Measurements from ENCODE around the gene UTP3. TPM values are rescaled to one million over a fixed set of nuclear protein-coding genes. Genes with fewer than 3 reads are reported as not detected.

The UTP3 gene
- total RNA-seq, 1 experiment from 2014 or later = 33.7 TPM

- no peak for ATAC-seq
- H3K4me2 ChIP-seq (ENCODE audit: low read length) = no peak overlapping the region
- no peaks in the 10 kb centered on the region for H3K9me3 ChIP-seq (ENCODE audit: control insufficient read depth in 1 of 2, insufficient read depth in 1 of 2, low read depth in 1 of 2, low read length in 2 of 2)
- intact Hi-C loops (cut with micrococcal nuclease) = loop anchor here (10.0 kb wide), 1 partner anchor 526 kb away; no protein-coding TSS in a partner anchor
- no peak overlapping the region for H3K27ac ChIP-seq (ENCODE audit: low read depth, low read length)
- TF ChIP-seq CEBPB (IDR thresholded peaks at IDR 0.05; ENCODE audit: low read depth) (no peak), FOSL1 (IDR thresholded peaks at IDR 0.05; ENCODE audit: low read depth) (no peak), TCF7L2 (IDR thresholded peaks at IDR 0.05; ENCODE audit: borderline replicate concordance, extremely low read depth, insufficient read depth, insufficient read length) (no peak), POLR2AphosphoS5 (IDR thresholded peaks at IDR 0.05; ENCODE audit: low read depth, low read length) (no peak), EGR1 (IDR thresholded peaks at IDR 0.05; ENCODE audit: low read depth) (no peak), POLR2A (IDR thresholded peaks at IDR 0.05; ENCODE audit: borderline replicate concordance, extremely low read depth, insufficient read depth, insufficient read length) (no peak), SRF (IDR thresholded peaks at IDR 0.05; ENCODE audit: low read depth) (no peak), SIN3A (IDR thresholded peaks at IDR 0.05; ENCODE audit: low read depth) (no peak), ZBTB33 (IDR thresholded peaks at IDR 0.05; ENCODE audit: extremely low read depth, insufficient replicate concordance, low read length) (no peak), REST (IDR thresholded peaks at IDR 0.05; ENCODE audit: low read depth) (no peak), CTCF (IDR thresholded peaks at IDR 0.05 in 2 of 3, conservative IDR thresholded peaks at IDR 0.05 in 1 of 3; ENCODE audit: borderline replicate concordance in 1 of 3, insufficient read depth in 1 of 3, low read depth in 2 of 3, low read length in 2 of 3) (no peak), MAX (IDR thresholded peaks at IDR 0.05) (no peak), JUND (IDR thresholded peaks at IDR 0.05) (no peak), ZFX (IDR thresholded peaks at IDR 0.05) (no peak), EZH2phosphoT487 (IDR thresholded peaks at IDR 0.05; ENCODE audit: borderline replicate concordance) (no peak), ZNF274 (IDR thresholded peaks at IDR 0.05; ENCODE audit: low read depth, low read length) (no peak)
- DNase-seq (ENCODE audit: low read depth, low spot score) = no peak
- H3K4me3 ChIP-seq (replicated peaks in 1 of 2; ENCODE audit: low read depth in 1 of 2, low read length in 2 of 2) = no peak overlapping the region
- no peaks in the 10 kb centered on the region for H3K9me2 ChIP-seq (ENCODE audit: insufficient read depth)
- H3K4me1 ChIP-seq (ENCODE audit: control insufficient read depth in 1 of 2, insufficient read depth in 2 of 2, low read length in 2 of 2) = no peaks in the 10 kb centered on the region
- CTCF ChIA-PET = no interaction called here
- no peaks in the 10 kb centered on the region for H3K27me3 ChIP-seq (ENCODE audit: insufficient read depth, low read length)
- H3K36me3 ChIP-seq (ENCODE audit: control insufficient read depth in 1 of 2, insufficient read depth in 2 of 2, low read length in 2 of 2) = no peaks in the 10 kb centered on the region
- POLR2A ChIA-PET = no interaction called here
- H3K9ac ChIP-seq (ENCODE audit: low read length) = no peak overlapping the region
- no peak overlapping the region for H2AFZ ChIP-seq (ENCODE audit: low read depth, low read length, poor library complexity, severe bottlenecking)
- H3K79me2 ChIP-seq (ENCODE audit: insufficient read depth, low read length) = no peaks in the 10 kb centered on the region
- no TSS peak for BruUV-seq (replicated peaks)
- no peaks in the 10 kb centered on the region for H4K20me1 ChIP-seq (ENCODE audit: insufficient read depth)
- RAD21 ChIA-PET (ENCODE audit: low non-redundant PET in 1 of 2, low total read pairs in 2 of 2, uncharacterized antibody in 2 of 2, unreplicated experiment in 2 of 2) = no interaction called here
Measured at GRCh38 chr4:70658418-70658817, 29.9 kb upstream of the UTP3 start.

Measured in HCT116 (cell line).